GM20431 (cell line): Measurements from ENCODE around the gene PYGM.

Experiments used
- in situ Hi-C: fragments of 300-500 bp; cut with MseI, MboI; formaldehyde crosslinking; loops from one replicate; pipeline ENCODE4 v1.15.0; 2020; ENCODE audit warnings: low sequenced_read_pairs; ENCODE audit not compliant: unreplicated experiment

The PYGM gene

DNA sequence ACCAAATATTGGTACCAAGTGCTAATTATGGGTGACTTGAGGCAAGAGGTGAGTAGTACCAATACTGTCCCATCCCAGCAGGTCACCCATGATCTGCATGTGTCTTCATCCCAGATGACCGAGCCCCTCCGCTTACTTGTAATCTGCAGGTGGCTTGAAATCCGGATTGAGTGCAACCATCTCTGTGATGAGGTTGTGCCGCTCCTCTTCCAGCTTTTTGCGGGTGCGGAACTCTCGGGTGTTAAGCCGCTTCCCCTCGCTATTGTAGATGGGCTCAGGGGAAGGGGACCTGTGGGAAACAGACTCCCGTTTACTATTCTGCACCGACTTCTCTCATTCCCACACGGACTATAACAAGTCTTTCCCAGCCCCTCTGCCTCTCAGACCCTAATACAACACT, 10.3 kb upstream of the PYGM start:
- in situ Hi-C loops = no loop called here

DNA sequence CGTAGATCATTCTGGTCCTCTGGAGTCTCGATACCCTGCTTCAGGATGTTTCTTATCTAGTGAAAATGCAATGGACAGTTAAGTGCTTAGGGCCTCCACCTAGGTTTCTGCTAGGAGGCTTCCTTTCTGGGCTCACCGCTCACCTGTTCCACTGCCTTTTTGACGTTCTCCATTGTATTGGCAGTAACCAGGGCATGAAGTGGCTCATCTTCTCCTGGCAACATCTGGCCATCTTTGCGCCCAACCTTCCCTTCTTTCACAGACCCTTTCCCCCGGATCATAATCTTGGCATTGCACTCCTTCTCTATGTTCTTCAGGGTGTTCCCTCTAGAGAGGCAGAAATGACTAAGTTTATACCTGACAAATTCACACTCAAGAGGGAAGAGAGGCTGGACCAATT, 9.5 kb upstream of the PYGM start:
- in situ Hi-C loops = no loop called here

DNA sequence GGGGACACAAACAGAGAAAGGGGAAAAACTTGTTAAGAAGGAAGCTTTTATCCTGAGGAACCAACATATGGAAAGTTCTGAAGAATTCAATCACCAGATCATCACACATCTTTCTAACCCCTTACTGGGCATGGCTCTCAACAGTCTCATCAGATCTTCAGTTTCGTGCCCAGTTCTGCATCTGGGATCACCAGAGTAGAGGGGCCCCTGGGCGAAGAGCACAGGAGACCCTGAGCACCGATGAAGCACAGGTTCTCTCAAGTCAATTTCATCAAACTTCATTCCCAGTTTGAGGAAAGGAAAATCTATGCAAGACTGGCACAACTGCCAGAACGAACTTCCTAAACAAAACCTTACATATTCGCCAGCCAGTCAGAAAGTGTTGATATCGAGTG, 8.5 kb upstream of the PYGM start:
- in situ Hi-C loops = no loop called here

DNA sequence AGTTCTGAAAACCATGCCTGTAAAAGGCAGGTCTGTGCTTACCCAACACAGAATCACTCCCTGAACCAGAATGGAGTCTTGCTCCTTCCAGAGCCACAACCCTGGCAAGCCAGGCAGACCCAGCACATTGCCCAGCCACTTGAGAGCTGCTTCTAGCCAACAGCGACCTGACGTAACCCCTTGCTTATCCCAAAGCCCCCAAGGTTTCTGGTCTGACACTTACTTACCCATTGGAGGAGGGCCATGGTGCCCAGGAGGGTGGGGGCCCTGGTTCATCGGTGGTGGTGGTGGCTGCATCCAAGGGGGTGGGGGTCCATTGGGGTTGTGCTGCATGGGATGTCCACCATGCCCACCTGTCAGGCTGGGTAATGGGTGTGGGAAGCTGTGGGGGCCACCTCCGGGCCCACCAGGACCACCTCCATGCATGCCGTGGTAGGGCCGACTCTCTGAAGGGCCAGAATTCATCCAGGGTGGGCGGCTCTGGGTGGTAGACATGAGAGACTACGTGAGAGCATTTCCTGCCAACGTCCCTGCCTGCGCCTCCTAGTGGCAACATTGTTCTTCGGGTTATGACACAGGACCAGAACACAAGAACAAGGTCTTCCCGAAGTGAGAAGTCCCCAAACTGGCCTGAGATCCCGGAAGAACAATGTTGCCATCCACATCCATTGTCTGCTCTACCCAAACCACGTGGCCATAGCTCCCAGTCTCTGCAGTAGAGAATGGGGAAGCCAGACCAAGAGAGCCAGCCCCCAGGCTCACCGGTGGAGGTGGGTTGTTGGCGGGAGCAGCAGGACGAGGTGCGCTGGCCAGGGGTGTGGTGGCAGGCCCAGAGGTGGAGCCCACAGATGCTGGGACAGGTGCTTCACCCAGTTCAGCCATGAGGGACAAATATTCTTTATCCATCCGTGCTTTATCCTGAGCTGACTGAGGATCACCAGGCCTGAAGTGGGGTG, 7.8 kb upstream of the PYGM start:
- in situ Hi-C loops = no loop called here

DNA sequence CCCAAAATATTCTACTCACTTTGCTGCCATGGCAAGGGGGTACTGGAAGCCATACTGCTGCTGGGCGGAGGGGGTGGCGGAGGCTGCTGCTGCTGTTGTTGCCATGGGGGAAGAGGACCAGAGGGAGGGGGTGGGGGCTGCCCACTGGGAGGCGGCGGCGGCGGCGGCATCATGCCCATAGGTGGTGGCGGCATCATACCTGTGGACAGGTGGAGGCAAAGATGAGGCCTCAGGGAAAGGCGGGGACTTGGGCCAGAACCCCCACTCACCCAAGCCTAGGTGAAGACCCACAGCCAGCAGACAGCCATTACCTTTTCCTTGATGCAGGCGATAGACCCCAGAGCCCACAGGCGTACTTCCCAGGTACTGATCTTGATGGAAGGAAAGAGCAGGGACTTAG, 7.1 kb upstream of the PYGM start:
- in situ Hi-C loops = no loop called here

DNA sequence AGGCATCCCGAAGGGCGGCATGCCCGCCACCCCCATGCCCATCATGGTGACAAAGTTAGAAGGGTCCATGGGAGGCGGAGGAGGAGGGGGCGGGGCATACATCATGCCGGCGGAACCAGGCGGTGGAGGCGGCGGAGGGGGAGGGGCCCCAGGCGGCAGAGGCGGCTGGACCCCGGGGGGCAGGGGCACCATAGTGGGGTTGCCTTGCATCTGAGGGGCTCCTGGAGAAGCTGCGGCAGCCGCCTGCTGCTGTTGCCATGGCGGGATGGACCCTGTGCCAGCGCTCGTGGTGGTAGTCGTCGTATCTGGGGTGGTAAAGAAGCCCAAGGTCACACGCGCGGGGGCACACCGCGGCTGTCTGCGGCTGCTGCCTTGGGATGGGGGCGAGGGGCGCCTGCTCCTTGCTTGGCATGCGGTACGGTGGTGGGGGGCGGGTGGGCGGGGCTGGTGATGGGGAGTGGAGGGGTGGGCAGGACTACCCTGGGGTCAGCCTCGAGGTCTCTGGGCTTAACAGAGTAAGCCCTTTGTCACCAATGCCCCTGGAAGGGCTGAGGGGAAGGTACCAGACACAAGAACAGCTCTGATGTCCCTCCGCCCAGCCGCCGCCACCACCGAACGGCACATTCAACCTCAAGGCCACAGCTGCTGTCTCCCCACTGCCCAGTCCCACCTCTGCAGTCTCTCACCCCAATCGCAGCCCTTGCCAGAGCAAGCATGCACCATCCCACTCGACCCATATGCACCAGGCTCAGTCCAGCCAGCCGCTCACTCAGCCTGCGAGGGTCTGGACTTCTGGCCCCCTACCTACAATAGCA, 6.3 kb upstream of the PYGM start:
- in situ Hi-C loops = no loop called here

DNA sequence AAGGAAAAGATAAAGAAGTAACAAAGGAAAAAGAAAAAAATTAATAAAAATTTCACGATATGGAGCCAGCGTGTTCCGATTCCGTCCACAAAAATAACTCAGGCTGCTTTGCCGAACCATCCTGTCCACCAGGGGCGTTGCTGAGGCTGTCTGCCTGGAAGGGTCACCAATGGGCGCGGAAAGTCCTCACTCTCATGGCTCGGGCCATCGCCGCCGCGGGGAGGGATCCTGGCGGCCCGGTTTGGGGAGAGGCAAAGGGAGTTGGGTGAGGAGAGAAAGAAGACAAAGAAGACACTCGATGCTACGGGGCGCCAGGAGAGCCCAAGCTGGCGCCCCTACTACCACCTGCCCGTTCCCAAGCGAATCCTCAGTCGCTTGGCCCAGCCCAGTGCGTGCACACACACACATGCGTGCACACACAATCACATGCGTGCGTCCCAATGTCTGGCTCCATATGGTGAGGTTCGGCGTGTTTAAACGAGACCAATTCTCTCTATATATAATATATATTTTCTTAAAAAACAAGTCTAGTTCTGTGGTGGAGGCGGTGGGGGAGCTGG, 5.6 kb upstream of the PYGM start:
- in situ Hi-C loops = no loop called here

DNA sequence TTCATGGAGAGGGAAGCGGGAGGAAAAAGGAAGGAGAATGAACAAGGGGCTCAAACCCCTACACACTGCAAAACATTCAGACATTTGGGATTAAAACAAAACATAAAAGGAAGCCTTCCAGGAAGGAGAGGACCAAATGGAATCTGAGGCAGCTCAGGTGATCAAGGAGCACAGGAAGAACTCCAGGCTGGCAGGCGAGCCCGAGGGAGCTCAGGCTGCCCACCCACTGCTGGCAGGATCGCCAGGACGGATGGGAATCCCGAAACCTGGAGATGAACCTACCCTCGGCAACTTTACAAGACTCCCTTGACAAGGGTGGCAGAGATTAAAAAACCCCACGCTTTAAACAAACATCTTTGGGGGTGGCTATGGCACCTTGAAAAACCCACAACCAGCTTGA, 5.0 kb upstream of the PYGM start:
- in situ Hi-C loops = no loop called here

GRCh38 chr11:64764040-64764611, 4.4 kb upstream of the PYGM start:
- in situ Hi-C loops = no loop called here

DNA sequence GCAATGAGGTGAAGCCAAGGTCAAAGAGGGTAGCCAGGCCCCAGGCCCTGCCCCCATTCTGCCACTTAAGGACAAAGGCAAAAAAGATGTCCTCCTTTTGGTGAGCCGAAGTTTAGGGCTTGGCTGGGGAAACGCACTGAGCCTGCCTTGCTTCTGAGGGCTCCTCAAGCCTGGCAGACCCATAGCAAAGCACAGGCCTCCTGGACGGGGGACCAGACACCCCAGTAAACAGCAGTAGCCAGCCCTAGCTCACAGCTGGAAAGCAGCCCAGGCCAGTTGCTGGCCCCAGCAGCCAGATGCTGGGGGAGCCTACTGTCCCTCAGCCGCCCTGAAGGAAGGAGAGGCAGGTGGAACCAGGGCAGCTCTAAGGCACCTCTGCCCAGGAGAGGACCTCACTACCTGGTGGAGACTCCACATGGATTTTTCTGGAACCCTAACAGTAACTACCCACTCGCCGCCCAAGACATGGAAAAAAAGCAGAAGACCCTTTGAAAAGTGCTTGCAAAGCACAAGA, 3.8 kb upstream of the PYGM start:
- in situ Hi-C loops = no loop called here

GRCh38 chr11:64762674-64763525, 3.1 kb upstream of the PYGM start:
- in situ Hi-C loops = no loop called here

- in situ Hi-C loops = no loop called here
Measured at GRCh38 chr11:64762277-64762673, 2.5 kb upstream of the PYGM start.

GRCh38 chr11:64760759-64761420, 1.1 kb upstream of the PYGM start:
- in situ Hi-C loops = no loop called here

- in situ Hi-C loops = no loop called here
Measured at GRCh38 chr11:64759131-64759721, 548 bp downstream of the PYGM start.

- in situ Hi-C loops = no loop called here
Measured at GRCh38 chr11:64758330-64759079, 1.3 kb downstream of the PYGM start.

DNA sequence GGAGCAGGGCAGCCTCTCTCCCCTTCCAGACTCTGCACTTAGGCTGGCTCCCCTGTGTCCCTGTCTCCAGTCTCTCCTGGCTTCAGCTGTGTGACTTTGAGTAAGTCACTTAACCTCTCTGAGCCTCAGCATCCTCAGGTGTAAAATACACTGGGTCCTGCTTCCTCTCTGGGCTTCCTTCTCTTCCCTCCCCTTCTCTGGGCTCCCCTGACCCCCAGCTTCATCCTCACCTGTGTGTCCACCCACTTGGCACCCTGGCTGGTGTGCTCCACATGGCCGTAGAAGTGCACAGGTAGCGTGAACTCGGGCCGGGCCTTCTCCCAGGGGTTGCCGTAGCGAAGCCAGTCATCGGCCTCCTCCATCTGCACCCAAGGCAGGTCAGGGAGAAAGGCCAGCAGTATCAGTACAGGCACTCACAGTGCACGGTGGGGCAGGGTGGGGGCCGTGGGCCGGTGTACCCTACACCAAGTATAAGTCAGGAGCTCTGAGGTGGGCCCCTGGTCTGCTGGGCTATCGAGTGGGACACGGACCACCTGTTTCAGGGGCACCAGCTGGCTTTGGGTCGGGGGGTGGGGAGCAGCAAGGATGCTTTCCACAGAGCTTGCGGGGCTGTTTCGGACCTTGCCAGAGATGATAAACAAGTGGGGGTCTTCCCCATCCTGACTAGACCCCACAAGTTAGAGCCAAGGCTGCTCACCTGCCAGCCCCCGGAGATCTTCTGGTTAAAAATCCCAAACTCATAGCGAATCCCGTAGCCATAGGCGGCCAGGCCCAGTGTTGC, 2.0 kb downstream of the PYGM start:
- in situ Hi-C loops = no loop called here

DNA sequence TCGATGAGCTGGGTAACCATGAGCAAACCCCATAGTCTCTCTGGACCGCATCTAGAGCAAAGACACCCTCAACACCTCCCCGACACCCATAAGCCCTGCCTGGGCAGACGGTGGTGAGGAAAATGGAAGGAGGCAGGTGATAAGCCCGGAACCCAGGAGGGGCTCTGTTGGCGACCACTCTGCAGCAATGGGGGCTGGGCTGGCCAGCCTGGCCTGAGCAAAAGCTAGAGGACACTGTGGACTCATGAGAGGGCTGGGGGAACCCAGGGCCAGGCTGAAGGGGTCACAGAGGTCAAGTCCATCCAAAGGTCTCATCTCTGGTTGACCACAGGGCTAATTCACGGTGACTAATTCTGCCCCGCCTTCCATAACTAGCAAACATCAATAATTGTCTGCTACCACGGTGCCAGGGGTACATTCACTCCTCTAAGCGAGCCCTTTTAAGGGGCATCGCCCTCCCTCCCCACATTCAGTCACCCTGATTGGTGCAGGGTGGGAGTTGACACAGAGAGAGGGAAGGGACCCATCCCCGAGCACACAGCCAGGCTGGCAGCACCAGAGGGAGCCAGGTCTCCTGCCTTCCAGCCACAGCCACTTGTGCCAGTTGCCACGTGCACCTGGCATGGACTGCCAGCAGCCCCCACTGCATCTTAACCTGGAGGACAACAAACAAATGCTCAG, 4.0 kb downstream of the PYGM start:
- in situ Hi-C loops = no loop called here
